Measurements from ENCODE around the gene ANO6. TPM values are rescaled to one million over a fixed set of nuclear protein-coding genes. Genes with fewer than 3 reads are reported as not detected.

Gene ANO6
- total and polyA plus RNA-seq, 10 donors, result 2.3 to 38.5 (median 31.7) TPM

- no peaks in the 10 kb centered on the region for H3K27me3 ChIP-seq (replicated peaks in 1 of 7)
- no peak overlapping the region for H3K4me3 ChIP-seq
- peaks cover 0 to 11% (median under 1%) of the 10 kb centered on the region in 6 donors for H3K4me1 ChIP-seq
- WGBS, 5 donors, result 91 to 96% (median 95%) methylated on average over 3 of the region's 3 CpGs
- peaks cover 0 to 8% (median 0%) of the 10 kb centered on the region in 6 donors for H3K36me3 ChIP-seq
- no peak for DNase-seq
- no peak overlapping the region for H3K27ac ChIP-seq
- H3K9me3 ChIP-seq, result no peaks in the 10 kb centered on the region
- TF ChIP-seq, protein P1, sequence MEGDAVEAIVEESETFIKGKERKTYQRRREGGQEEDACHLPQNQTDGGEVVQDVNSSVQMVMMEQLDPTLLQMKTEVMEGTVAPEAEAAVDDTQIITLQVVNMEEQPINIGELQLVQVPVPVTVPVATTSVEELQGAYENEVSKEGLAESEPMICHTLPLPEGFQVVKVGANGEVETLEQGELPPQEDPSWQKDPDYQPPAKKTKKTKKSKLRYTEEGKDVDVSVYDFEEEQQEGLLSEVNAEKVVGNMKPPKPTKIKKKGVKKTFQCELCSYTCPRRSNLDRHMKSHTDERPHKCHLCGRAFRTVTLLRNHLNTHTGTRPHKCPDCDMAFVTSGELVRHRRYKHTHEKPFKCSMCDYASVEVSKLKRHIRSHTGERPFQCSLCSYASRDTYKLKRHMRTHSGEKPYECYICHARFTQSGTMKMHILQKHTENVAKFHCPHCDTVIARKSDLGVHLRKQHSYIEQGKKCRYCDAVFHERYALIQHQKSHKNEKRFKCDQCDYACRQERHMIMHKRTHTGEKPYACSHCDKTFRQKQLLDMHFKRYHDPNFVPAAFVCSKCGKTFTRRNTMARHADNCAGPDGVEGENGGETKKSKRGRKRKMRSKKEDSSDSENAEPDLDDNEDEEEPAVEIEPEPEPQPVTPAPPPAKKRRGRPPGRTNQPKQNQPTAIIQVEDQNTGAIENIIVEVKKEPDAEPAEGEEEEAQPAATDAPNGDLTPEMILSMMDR (IDR thresholded peaks at IDR 0.05 in 8 of 11, conservative IDR thresholded peaks at IDR 0.05 in 3 of 11), result no peak
- TF ChIP-seq POLR2A (IDR thresholded peaks at IDR 0.05) (no peak), POLR2AphosphoS5 (IDR thresholded peaks at IDR 0.05) (no peak)
- intact Hi-C loops (cut with DNase I; ENCODE audit: low total_unique reads), result no loop called here
These were observed 11.6 kb downstream of the ANO6 start for GRCh38 chr12:45227316-45228067.

- H3K9me3 ChIP-seq, result no peaks in the 10 kb centered on the region
- H3K36me3 ChIP-seq, result peaks cover 0 to 12% (median 0%) of the 10 kb centered on the region in 6 donors
- H3K4me3 ChIP-seq, result no peak overlapping the region
- WGBS, 5 donors, result 76 to 88% (median 85%) methylated on average over 3 of the region's 3 CpGs
- DNase-seq, result no peak
- no peak overlapping the region for H3K27ac ChIP-seq
- peaks cover 0 to 40% (median 24%) of the 10 kb centered on the region in 6 donors for H3K4me1 ChIP-seq
- TF ChIP-seq, protein P1 (IDR thresholded peaks at IDR 0.05 in 8 of 11, conservative IDR thresholded peaks at IDR 0.05 in 3 of 11), result no peak
- TF ChIP-seq POLR2A (IDR thresholded peaks at IDR 0.05) (no peak), POLR2AphosphoS5 (IDR thresholded peaks at IDR 0.05) (no peak)
- intact Hi-C loops (cut with DNase I; ENCODE audit: low total_unique reads), result no loop called here
- no peaks in the 10 kb centered on the region for H3K27me3 ChIP-seq (replicated peaks in 1 of 7)
These were observed 15.7 kb downstream of the ANO6 start for GRCh38 chr12:45231515-45232145.

DNA sequence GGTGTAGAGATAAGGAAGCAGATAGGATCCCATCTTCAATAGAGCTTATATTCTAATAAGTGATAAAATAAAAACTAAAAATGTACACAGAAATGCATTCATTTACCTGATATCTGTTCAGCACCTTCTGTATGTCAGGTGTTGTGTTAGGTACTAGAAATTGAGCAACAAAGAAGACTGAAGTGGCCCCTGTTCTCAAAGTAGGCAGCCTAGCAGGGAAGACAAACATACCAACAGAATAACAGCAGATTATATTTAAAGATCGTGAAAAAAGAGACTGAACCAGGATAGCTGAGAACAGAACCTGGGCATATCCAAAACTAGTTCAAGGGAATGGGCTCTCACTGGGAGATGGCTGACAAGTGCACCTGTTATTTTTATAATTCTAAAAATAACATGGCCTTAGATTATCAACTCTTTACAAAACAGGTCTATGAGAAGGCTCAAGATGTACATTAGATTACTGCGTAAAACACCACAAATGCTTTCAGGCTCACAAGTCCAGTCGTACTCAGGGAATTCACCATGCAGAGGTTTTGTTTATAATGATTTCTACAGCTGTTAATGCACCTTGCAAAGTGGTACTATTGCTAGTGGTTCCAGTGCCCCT is 16.4 kb downstream of the ANO6 start:
- peaks cover 0 to 40% (median 24%) of the 10 kb centered on the region in 6 donors for H3K4me1 ChIP-seq
- 83 to 98% (median 94%) methylated on average over 3 of the region's 3 CpGs for WGBS, 5 donors
- TF ChIP-seq POLR2A (IDR thresholded peaks at IDR 0.05) (no peak), POLR2AphosphoS5 (IDR thresholded peaks at IDR 0.05) (no peak)
- TF ChIP-seq, protein P1 (IDR thresholded peaks at IDR 0.05 in 8 of 11, conservative IDR thresholded peaks at IDR 0.05 in 3 of 11), result no peak

More for the DNA sequence above, 16.4 kb downstream of the ANO6 start:
- no peak for DNase-seq
- Histone ChIP-seq H3K36me3 (peaks cover 0 to 12% (median 0%) of the 10 kb centered on the region in 6 donors), H3K9me3 (no peaks in the 10 kb centered on the region), H3K4me3 (no peak overlapping the region), H3K27me3 (replicated peaks in 1 of 7) (no peaks in the 10 kb centered on the region), H3K27ac (peak overlapping the region in 1 of 8 donors; percentile 23)
- intact Hi-C loops (cut with DNase I; ENCODE audit: low total_unique reads), result no loop called here
